Left lobe of liver (tissue), 2 donors: ENCODE measurements around the gene SYPL1. TPM values are rescaled to one million over a fixed set of nuclear protein-coding genes. Genes with fewer than 3 reads are reported as not detected.
A peak's percentile ranks its signal among the peaks of the same experiment; 100 is the strongest.

Source experiments
- ATAC-seq: fragments of 200-7000 bp; cut with Tn5 transposase; one replicate; pipeline ENCODE4 v1.9.1; 2020; ENCODE audit warnings: mild to moderate bottlenecking, moderate library complexity
- DNase-seq: peaks from one replicate; pipeline ENCODE4 v3.0.0-alpha.2; 2020; ENCODE audit warnings: low spot score
- total RNA-seq: library from RNA; stranded (reverse); gene quantifications from one replicate; pipeline ENCODE4 v1.2.1, GENCODE V29; 2021
- donor health status: DM: no; HTN: no; CAD: no; lungs with moderate emphysema.
- donor health status: DM: no; HTN: yes; CAD: no.

Gene SYPL1
- total RNA-seq, 1 donor from 2014 or later: 22.7 TPM

DNA sequence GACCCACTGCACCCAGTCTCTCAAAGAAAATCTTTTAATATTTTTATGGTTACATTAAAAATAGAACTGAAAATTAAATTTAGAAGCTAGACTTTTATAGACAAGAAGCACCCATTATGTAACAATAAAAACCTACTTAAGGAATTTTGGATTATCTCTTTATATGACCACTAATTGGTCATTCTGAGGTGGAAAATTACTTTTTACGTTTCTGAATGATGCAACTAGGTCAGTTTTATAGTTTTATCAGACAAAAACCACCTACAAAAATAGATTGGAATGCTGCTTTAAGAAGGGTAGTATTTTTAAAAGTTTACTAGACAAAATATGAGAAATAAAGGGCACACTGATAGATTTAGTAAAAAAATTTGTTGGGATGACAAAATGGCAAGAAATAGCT is 16.5 kb downstream of the SYPL1 start:
- DNase-seq (no peak), ATAC-seq (no peak)

- DNase-seq: no peak
- peak; percentile 41 for ATAC-seq
These were observed 17.3 kb downstream of the SYPL1 start for GRCh38 chr7:106094780-106095179.

DNA sequence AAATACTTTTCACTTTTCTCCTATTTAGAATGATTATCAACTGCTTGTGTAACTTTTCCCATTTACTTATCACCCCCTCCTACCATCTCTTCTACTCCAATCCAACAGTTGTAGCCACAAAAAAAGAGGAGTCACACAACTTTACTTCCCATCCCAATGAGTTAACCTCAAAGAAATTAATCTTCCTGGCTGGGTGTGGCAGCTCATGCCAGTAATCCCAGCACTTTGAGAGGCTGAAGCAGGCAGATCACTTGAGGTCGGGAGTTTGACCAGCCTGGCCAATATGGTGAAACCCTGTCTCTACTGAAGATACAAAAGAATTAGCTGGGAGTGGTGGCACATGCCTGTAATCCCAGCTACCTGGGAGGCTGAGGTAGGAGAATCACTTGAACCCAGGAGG is 19.9 kb downstream of the SYPL1 start:
- ATAC-seq: no peak
- DNase-seq: no peak

DNA sequence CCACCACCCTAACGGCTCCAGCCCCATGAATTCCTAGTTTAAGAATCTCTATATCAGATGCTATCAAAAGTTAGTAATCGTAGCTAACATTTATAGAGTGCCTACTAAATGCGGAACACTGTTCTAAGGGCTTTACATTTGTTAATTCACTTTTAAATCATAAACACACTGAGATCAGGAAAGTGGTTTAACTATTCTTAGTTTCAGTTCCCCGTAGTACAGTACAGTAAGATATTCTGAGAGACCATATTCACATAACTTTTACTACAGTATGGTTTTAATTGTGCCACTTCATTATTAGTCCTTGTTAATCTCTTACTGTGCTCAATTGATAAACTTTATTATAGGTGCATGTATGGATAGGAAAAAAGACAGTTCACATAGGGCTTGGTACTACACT is 22.5 kb downstream of the SYPL1 start:
- ATAC-seq (no peak), DNase-seq (no peak)

- ATAC-seq: no peak
These were observed 24.1 kb downstream of the SYPL1 start for GRCh38 chr7:106088014-106088413.

DNA sequence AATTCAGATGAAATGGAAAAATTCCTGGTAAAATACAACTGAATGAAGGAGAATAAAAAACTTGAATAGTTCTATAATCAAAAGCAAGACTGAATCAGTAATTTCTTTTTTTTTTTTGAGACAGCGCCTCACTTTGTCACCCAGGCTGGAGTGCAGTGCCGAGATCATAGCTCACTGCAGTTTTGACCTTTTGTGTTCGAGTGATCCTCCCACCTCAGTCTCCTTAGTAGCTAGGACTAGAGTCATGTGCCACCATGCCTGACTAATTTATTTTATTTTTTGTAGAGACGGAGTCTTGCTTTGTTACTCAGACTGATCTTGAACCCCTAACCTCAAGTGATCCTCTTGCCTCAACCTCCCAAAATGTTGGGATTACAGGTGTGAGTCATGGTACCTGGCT is 26.1 kb downstream of the SYPL1 start:
- DNase-seq (no peak), ATAC-seq (no peak)

More at GRCh38 chr7:106088014-106088413, 24.1 kb downstream of the SYPL1 start:
- DNase-seq: no peak

GRCh38 chr7:106085015-106085414 is 27.1 kb downstream of the SYPL1 start:
- DNase-seq (no peak), ATAC-seq (no peak)

- ATAC-seq: no peak
- DNase-seq: no peak
These were observed 28.4 kb downstream of the SYPL1 start for GRCh38 chr7:106083717-106084116.

GRCh38 chr7:106082087-106082854 is 29.8 kb downstream of the SYPL1 start:
- DNase-seq (no peak), ATAC-seq (no peak)

- DNase-seq: no peak
These were observed 31.7 kb downstream of the SYPL1 start for GRCh38 chr7:106080300-106080987.

GRCh38 chr7:106076537-106076936 is 35.6 kb downstream of the SYPL1 start:
- DNase-seq (no peak), ATAC-seq (no peak)

More at GRCh38 chr7:106080300-106080987, 31.7 kb downstream of the SYPL1 start:
- peak; percentile 98 for ATAC-seq

- DNase-seq (no peak), ATAC-seq (no peak)
These were observed 36.2 kb downstream of the SYPL1 start for GRCh38 chr7:106075937-106076336.

GRCh38 chr7:106074257-106074656 is 37.9 kb downstream of the SYPL1 start:
- ATAC-seq: no peak

DNA sequence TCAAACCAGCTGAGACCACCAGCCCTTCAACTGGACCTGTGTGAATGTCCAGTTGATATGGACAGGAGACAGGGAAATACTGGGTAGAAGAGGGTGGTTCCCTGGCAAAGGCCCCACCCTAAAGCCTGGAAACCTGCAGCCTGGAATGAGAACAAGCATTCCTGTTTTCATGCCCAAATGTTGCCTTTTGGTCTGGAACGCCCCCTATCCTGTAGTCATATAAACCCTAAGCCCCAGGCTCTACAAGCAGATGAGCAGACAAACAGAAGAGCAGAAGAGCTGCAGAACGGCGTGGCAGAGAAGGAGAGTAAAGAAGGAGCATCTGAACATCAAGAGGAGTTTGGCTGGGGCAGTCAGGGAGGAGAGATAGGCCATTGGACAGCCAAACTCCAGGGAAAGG is 38.4 kb downstream of the SYPL1 start:
- ATAC-seq (no peak), DNase-seq (no peak)

More at GRCh38 chr7:106074257-106074656, 37.9 kb downstream of the SYPL1 start:
- no peak for DNase-seq

DNA sequence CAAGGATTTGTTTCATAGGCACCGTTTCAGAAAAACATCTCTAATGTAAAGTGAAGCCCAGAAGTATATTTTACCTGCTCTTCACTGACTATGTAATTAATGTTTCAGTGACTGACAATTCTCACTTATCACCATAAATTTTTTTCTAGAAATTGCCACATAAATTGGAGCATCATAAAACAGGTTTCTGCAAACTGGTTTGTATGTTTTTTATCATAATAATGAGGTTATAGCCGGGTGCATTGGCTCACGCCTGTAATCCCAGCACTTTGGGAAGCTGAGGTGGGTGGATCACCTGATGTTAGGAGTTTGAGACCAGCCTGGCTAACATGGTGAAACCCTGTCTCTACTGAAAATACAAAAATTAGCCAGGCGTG is 39.4 kb downstream of the SYPL1 start:
- ATAC-seq: no peak
- DNase-seq: no peak

- peak; percentile 47 for ATAC-seq
- DNase-seq: no peak
These were observed 40.0 kb downstream of the SYPL1 start for GRCh38 chr7:106071999-106072714.

DNA sequence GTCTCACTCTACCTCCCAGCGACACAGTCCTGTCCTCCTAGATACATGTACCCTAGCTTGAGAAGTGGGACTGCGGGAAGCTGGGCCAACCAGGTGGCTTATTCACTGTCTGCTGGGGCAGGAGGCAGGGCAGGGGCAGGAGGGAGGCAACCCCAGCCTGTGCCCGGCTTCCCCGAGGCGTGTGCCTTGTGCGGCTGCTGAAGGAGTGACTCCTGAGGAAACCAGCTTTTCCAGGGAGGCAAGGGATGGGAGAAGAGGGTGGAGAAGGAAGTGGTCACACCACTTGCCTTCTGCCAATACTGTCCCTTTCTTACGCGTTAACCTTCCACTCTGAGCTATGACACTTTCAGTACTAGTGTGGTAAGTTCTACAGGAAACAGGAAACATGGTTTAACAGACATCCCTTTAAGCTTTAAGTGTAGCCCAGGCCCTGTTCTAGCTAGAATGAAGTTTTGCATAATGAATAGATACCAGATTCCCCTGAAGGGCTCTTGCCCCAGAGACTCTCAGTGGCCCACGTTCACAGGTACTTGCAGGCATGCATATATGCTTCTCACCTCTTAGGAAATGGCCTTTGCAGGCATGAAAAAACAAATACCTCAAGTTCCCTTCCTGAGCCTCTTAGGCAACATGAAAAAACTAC is 40.6 kb downstream of the SYPL1 start:
- DNase-seq (no peak), ATAC-seq (peak; percentile 33)

GRCh38 chr7:106070567-106071254 is 41.4 kb downstream of the SYPL1 start:
- ATAC-seq (no peak), DNase-seq (no peak)

- peak; percentile 85 for DNase-seq
- ATAC-seq: peak; percentile 60
These were observed 41.9 kb downstream of the SYPL1 start for GRCh38 chr7:106070201-106070551.

GRCh38 chr7:106069471-106070200 is 42.5 kb downstream of the SYPL1 start:
- DNase-seq (no peak), ATAC-seq (no peak)
